HG03095 (cell line): ENCODE results near the gene PHACTR3.
"Not testable (repeated sequence)": the region's sequence is repeated elsewhere in the genome, so short reads cannot be mapped to it uniquely, and the experiment has no call there.

Experiments
- ATAC-seq: cut with Tn5 transposase; IDR thresholded peaks from one replicate; pipeline ENCODE4 v1.9.1; 2021; ENCODE audit warnings: moderate library complexity; ENCODE audit not compliant: unreplicated experiment

Gene PHACTR3

DNA sequence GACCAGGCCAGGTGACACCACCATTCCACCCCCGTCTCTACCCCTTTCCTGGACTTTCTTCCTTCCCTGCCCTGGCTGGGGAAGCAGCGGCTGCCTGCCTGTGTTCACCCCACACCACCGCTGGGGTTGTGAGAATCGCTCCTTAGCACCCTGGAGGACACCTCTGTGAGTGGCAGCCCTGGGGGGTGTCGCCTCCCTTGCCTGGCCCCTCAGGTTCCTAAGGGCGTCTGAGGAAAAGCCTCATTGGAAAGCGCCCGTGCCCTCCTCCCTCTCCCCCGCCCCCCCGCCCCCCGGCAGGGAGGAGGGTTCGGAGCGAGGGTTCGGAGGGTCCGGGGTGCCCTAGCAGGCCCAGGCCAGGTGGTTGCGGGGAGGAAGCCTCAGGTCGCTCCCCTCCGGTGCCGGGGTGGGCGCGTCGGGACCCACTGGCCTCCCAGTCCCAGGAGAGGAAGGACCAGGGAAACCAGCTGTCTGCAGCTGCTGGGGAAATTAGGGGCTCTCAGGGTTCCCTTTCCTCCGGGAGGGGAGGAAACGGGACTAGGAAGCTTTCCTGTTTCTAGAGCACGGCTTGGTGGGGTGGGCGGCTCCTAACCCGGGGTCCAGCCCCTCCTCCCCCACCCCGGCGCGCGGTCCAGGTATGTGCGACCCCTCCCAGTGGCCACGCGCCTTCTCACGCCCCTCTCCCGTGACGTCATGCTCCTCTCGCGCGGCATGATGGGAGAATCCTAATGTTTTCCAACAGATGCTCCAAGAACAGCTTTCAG lies at the start of gene PHACTR3:
Gene PHACTR3, plus strand, starts transcription at position 760 of the 761 bp plus-strand sequence. CDS start 475 bp downstream, outside the sequence.
- ATAC-seq = no peak

DNA sequence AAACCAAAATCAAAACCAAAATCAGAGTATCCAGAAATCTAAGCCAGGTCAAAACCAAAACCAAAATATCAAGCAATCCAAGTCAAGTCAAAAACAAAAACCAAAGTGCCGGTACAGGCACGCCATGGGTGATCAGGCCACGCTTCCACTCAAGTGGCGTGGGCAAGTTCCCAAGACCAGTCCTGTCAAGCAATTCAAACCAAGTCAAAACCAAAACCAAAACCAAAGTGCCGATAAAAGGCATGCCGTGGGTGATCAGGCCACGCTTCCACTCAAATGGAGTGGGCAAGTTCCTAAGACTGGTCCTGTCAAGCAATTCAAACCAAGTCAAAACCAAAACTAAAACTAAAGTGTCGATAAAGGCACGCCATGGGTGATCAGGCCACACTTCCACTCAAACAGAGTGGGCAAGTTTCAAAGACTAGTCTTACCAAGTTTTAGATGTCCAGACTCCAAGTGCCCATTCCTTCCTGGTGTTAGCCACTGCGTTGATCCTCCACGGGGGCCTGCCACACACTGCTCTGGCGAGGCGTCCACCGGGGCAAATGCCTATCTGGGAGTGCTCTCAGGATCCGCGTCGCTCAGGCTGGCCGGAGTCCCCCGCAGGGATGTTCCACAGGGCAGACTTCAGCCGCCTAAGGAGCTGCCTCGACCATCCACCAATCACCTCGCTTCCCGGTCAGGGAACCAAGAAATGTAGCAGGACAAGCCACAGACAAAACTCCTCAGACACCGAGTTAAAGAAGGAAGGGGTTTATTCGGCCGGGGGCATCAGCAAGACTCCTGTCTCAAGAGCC lies 46.4 kb upstream of the PHACTR3 start:
- ATAC-seq = not testable (repeated sequence)

DNA sequence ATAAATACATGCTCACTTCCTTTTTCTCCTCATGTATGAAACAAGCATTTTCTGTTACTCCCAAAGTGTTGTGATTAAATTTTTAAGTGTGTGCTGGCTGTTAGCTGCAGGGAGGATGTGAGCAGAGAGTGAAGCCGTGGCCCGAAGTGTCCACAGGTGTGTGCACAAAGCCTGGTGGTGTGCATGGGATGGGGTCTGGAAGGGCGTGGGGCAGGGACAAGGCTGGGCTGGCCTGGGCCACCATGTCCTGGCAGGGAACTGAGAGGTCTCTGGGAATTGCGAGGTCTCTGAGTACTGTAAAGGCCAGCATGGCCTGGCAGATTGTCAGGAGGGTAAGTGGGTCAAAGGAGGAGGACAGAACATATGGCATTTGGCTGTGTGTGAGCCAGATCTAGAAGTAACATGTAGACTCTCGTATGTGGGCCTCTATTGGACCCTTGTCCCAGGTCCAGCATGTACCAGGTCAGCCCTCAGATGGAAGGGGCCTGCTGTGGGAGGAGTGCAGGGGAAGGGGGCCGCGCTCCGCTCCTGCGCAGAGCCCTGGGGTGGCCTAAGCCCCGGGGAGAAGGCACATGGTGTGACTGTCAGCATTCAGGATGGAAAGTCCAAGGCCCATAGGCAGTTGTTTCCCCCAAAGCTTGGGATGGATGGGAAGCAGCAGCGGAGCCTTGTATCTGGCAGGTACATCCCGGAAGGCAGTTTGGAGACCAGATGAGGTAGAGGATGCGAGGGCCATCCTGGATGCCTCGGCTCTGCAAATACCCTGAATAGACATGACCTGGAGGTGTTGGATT lies 45.1 kb upstream of the PHACTR3 start:
- no peak for ATAC-seq

DNA sequence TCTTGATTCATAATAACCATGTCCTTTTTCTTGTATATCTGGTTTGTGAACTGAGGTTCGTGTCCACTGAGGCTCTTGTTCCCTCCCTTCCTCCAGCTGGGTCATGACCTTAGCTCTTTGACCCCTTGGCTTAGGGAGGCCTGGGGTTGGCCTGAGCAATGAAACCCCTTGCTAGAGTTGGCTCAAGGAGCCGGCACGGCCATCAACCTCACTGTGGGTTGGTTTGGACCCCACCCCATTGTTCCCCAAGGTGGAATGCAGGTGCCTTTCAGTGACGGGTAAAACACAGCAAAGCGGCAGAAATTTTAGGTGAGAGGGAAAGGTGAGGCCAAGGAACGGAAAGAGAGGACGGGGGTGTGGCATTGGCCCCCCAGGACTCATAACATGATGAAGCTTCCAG lies 44.5 kb upstream of the PHACTR3 start:
- no peak for ATAC-seq

DNA sequence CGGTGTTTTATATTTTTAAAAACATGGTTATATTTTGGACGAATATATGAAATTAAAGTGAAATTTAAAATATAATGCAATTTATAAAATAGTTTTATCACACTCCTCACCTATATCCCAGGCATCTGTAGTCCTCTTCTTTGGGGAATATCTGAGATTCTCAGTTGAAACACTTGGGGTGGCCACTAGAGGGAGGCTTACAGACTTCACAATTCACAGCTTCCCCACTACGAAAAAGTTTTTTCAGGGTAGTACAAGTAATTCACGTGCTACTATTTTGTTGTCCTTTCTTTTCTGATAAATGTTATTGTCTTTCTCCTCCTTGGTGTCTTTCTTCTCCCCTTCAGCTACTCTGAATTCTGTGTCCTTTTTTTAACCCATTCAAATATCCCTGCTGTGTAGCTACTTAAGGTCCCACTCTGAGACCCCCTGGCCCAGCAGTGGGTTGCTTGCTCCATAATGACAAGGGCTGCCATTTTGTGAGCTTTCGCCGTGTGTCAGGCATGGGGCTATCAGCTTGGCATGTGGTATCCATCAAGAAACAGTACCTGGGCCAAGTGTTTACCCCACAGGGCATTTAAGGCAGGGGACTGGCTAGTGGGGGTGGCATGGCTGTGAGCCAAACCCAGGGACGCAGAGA lies 43.6 kb upstream of the PHACTR3 start:
- no peak for ATAC-seq

DNA sequence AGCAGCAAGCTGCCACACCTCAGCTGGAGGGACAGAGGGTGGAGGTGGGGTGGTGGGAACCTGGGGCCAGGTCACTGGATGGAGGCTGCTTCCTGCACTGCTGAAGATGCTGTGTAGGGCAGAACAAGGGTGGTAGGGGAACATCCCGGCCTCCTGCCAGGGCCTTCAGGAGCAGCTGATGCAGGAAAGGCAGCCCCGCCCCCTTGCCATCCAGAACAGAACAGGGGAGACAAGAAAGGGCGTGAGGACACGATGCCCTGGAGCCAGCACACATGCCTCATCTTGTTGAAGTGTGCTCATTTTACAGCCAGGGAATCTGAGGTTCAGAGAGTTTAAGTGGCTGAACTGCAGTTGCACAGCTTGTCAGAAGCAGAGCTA lies 43.1 kb upstream of the PHACTR3 start:
- ATAC-seq = no peak

DNA sequence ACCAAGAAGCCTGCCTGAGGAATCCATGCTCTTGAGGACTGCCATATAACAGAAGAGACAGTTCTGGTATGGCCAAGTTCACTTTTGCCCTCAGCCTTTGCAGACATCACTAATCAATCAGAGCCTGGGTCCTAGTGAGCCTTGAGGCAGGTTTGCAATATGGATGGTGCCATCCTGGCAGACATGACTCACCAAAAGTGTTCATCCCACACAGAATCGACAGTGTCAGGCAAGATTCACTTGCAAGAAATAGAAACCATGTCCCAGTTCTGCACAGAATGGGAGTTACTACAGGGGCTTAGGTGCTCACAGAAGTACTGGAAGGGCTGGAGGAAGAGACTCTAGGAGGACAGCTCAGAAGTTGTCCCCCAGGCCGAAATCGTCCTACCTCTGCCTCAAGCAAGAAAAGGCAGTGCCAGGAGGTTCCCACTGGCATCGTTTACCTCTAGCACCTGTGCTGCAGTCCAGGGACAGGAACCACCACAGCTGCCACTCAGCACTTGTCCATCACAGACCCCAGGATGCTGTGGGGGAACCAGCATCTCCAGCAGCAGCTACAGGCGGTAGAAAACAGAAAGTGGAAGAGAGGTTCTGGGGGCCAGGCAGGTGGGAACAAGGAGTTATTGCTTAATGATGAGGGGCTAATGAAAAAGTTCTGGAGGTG lies 42.6 kb upstream of the PHACTR3 start:
- ATAC-seq = no peak

DNA sequence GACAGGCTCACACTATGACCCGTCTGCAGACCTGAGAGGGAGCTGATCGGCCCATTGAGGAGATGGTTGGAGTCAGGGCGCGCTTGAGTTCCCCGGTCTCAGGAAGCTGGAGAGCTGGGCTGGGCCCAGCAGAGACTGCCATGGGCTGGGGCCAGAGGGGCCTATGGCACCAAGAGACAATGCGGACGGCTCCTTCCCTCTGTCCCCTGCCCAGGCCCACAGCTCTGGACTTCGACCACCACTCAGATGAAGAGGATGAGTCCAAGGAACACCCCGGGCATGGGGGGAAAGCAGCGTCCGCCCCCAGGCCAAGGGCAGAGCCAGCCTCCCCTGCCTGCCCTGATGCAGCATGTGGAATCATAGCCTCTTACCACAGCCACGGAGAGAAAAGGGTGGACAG lies 40.2 kb upstream of the PHACTR3 start:
- ATAC-seq = no peak

DNA sequence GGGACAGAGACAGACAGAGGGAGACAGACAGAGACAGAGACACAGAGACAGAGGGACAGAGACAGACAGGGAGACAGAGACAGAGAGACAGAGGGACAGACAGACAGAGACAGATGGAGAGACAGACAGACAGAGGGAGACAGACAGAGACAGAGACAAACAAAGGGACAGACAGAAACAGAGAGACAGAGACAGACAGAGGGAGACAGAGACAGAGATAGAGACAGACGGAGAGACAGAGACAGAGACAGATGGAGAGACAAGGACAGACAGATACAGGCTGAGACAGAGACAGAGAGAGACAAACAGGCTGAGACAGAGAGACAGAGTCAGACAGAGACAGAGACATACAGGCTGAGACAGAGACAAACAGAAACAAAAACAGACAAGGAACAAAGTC lies 39.4 kb upstream of the PHACTR3 start:
- no peak for ATAC-seq

DNA sequence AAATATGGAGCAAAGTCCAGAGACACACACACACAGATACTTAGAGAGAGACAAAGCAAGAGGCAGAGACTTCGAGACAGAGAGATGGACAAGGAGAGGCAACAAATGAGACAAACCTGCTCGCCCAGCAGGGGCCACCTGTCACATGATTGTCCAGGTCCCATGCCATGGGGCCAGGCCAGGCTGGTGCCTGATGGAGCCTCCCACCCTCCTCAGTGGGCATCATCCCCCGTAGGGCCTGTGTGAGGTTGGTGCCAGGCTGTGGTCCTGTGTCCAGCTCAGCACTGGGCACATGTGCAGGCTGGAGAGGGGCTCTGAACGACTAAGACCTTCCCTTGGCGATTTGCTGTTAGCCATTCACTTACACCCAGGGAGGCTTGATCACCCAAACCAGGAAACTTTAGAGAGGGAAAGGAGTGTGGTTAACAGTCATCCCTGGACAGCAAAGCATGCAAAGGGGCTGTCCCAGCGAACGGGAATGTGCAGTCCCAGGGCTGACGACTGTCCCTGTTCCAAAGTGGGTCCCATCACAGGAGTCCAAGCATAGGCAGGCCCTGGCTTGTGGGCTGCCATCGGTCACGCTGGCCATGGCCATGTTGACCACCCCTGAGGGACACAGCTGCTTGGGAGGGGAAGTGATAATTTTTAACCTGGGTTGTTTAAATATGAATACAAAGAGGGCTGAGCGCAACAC lies 38.4 kb upstream of the PHACTR3 start:
- ATAC-seq = no peak

DNA sequence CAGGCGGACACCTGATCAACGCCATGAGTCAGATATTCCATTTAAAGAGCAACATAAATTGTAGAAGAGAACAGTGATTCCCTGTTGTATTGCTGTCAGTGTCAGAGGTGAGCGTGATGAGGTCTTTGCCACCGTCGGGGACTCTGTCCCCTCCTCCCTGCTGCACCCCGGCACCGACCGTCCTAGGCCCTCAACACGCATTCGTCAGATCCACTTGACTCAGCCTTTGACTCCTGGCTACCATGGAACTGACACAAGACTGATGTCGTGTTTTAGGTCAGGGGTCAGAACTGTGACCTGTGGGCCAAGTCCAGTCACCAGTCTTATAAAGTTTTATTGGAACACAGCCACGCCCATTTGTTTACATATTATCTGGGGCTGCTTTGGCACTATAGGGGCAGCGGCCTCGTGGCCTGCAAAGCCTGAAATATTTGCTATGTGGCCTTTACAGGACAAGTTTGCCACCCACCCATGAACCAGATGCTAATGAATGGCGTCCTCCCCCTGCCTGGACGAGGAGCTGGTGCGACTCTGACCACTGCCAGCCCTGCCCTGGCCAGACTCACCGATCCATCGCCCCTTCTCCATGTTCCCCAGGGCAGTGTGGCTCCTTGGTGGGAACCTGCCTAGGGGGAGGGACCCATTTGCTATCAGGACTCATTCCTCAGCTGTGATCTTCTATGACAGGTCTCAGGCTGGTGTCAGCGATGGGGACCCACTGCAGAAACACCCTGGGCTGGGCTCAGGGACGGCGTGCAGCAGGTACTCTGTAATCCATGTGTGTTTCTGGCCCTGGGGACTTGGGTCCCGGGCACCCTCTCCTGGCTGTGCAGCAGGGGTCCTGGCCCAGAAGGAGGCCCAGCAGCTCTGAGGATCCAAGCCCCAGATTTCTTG lies 37.5 kb upstream of the PHACTR3 start:
- ATAC-seq = no peak

DNA sequence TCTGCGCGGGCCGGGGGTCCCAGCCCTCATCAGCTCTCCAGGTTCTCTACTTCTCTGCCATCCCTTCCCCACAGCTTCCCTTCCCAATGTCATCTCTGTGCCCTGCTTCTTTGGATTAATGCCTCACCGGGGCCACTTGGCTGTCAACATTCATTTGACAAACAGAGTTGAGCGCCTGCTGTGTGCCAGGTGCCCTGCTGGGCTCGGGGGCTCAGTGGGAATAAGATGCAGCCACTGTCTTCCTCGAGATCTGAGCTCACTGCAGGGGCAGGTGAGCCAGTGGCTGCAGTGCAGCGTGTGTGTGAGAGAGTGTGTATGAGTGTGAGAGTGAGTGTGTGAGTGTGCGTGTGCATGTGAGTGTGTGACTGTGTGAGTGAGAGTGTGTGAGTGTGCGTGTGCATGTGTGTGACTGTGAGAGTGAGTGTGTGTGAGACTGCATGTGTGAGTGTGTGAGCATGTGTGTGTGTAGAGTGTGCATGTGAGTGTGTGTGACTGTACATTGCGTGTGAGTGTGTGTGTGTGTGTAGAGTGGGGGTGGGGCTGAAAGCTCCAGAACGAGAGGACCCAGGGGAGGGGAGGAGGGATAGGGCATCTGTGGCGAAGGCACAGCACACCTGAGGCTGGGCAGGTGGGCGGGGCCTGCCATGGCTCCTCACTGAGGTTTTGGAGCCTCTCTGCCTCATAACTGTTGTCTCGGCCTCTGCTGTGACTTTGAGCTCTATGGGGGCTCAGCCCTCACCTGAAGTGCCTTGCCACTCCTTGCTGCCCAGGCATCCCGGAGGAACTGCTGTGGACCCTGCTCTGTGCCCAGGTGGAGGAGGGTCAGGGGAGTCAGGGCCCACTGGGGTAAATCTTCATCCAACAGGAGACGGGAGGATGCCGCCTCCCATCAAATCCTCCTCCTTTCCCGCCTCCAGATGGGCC lies 36.5 kb upstream of the PHACTR3 start:
- no peak for ATAC-seq

DNA sequence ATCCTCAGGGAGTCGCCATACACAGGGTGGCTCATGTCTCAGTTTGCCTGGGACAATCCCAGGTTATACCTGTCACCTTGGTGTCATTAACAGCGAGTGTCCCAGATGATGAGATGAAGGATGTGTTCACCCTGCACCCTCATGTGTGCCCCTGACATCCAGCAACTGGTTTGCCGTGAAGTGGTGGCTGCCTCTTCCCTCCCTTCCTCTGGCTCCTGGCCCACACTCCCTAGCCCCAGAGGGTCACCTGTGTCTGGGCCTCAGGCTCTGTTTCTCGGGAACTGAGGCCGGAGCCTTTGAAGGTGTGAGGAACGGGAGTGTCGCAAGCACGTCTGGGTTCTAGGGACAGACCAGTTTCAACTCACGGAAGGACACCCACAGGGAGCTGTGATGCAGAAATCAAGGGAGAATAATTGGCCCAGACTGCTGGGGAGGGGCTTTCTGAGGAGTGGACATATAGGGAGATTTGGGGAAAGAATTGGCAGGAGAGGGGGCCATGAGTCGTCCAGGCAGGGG lies 35.8 kb upstream of the PHACTR3 start:
- no peak for ATAC-seq

DNA sequence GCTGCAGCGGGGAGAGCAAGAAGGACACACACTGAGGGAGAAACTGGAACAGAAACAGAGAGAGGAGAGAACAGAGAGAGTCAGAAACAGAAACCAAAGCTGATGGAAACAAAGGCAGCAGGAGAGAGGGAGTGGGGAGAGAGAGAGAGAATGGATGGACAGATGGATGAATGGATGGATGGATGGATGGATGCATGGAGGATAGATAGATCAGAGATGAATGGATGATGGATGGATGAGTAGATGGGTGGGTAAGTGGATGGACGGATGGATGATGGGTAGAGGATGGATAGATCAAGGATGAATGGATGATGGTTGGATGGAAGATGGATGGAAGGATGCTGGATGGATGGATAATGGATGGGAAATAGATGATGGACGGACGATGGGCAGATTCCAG lies 35.0 kb upstream of the PHACTR3 start:
- no peak for ATAC-seq

DNA sequence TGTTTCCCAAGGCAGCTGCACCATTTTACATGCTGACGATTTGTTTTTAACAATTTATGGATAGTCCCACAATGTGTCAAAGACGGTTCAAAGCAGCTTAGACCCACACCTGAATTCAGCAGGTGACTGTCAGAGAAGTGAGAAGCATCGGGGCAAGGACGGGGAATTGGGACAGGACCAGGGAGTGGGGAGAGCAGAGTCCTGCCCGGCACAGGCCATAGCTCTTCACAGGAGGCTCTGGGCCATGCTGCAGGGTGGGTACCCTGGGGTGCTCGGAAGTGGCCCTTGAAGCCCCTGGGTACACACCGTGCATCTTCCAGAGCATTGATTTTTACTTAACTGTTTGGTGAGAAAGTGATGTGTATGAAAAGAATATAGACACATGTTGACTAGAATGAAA lies 33.2 kb upstream of the PHACTR3 start:
- ATAC-seq = no peak

DNA sequence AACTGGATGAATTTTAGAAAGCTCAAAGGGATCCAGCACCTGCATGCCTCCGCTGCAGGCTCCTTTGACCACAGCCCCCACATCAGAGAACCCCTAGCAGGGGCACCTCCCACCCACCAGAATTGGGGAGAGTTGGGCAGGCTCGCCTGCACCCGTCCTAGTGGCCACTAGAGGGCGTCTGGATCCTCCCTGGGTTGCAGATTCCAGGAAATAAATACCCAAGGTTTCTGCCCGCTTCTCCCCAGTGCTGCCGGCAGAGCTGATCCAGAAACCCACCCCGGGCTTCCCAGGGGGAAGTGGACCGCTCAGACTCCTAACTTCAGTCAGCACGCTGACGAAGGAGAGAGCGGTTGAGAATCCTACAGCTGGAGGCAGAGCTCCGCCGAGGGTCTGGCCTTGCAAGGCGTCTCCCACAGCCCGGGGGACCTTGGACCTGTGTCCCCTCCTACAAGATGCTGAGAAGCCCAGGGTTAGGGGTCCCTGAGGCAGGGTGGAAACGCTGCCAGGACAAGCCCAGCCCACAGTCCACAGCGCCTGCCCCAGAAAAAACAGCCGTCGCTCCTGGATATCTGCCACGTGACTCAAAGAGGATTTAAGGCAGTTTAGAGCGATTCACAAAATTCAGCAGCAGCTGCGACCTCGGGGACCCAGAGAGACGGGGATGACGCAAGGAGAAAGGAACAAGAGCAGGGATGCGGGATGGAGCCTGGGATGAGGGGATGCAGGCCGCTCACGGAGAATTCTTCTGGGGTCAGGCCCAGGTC lies 32.6 kb upstream of the PHACTR3 start:
- ATAC-seq = no peak

DNA sequence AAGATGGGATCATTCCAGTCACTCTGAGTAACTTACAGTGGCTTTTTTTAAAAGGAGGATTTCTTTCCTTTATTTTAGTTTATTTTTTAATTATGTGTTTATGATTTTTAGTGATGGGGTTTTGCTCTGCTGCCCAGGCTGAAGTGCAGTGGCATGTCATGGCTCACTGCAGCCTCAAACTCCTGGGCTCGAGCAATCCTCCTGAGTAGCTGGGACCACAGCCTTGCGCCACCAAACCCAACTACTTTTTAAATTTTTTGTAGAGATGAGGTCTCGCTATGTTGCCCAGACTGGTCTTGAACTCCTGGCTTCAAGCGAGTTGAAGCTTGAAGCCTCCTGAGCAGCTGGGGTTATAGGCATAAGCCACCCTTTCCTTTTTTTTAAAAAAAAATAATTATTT lies 31.8 kb upstream of the PHACTR3 start:
- no peak for ATAC-seq
